Esophagus (tissue), 2 donors: ENCODE data around the gene TBXT. TPM values are rescaled to one million over a fixed set of nuclear protein-coding genes. Genes with fewer than 3 reads are reported as not detected.

Experiments used
- H3K27ac ChIP-seq, 2 donors: one replicate each; pipeline ENCODE4 v1.5.1; 2013; ENCODE audit warnings: low read depth in 2 of 2, mild to moderate bottlenecking in 2 of 2, inconsistent platforms in 1 of 2, low read length in 1 of 2, moderate library complexity in 1 of 2
- H3K27me3 ChIP-seq, 2 donors: one replicate each; pipeline ENCODE4 v1.6.1; 2013; ENCODE audit warnings: low read length in 2 of 2, control low read depth in 1 of 2, mild to moderate bottlenecking in 1 of 2; ENCODE audit not compliant: insufficient read depth in 2 of 2, control insufficient read depth in 1 of 2
- H3K36me3 ChIP-seq, 2 donors: one replicate each; pipeline ENCODE4 v1.6.1; 2013; ENCODE audit warnings: low read length in 1 of 2; ENCODE audit not compliant: control insufficient read depth in 2 of 2, insufficient read depth in 2 of 2
- H3K4me1 ChIP-seq, 2 donors: one replicate each; pipeline ENCODE4 v1.6.1; 2013; ENCODE audit warnings: low read length in 1 of 2; ENCODE audit not compliant: control insufficient read depth in 2 of 2, insufficient read depth in 2 of 2
- H3K4me3 ChIP-seq, 2 donors: one replicate each; pipeline ENCODE4 v1.5.1; 2013; ENCODE audit warnings: low read length in 2 of 2, mild to moderate bottlenecking in 2 of 2, low read depth in 1 of 2, moderate library complexity in 1 of 2
- H3K9me3 ChIP-seq, 2 donors: one replicate each; pipeline ENCODE4 v1.6.1; 2013; ENCODE audit warnings: mild to moderate bottlenecking in 2 of 2, low read depth in 1 of 2, low read length in 1 of 2, moderate library complexity in 1 of 2; ENCODE audit not compliant: control insufficient read depth in 2 of 2, insufficient read depth in 1 of 2
- WGBS, 2 donors: extraction: QIAGEN DNeasy Blood & Tissue Kit; methylation state at CpG; one replicate each; pipeline ENCODE4 v1.1.7; 2013; 5-methylcytosine and 5-hydroxymethylcytosine counted together
- polyA plus RNA-seq, 2 donors: library from polyadenylated mRNA; stranded (reverse); fragments of 200-250 nt; gene quantifications; one replicate each; pipeline ENCODE4 v1.2.3, GENCODE V29; 2013
- donor health status: healthy with polysubstance abuse.
- donor health status: Bipolar disorder and iron deficiency.

TBXT gene
- not detected for polyA plus RNA-seq

- H3K27me3 ChIP-seq: peaks cover 24 to 38% of the 10 kb centered on the region in 2 donors
- H3K36me3 ChIP-seq: no peaks in the 10 kb centered on the region
- H3K27ac ChIP-seq: no peak within 1 kb of the TSS
- H3K4me3 ChIP-seq: peak within 1 kb of the TSS; percentile 10 to 27
- 1% methylated on average over 72 to 79 of the region's 79 CpGs for WGBS, 2 donors
- H3K4me1 ChIP-seq: peaks cover 6 to 11% of the 10 kb centered on the region in 2 donors
- H3K9me3 ChIP-seq: peaks cover 0 to 2% of the 10 kb centered on the region in 2 donors
Observed at GRCh38 chr6:166167801-166168615, at the start of gene TBXT. Gene TBXT, minus strand, starts transcription at chr6:166167851. Its CDS starts 260 bp downstream, at chr6:166167591.

- Histone ChIP-seq H3K4me1 (no peaks in the 10 kb centered on the region), H3K27ac (no peak overlapping the region), H3K27me3 (no peaks in the 10 kb centered on the region), H3K9me3 (no peaks in the 10 kb centered on the region), H3K36me3 (no peaks in the 10 kb centered on the region), H3K4me3 (no peak overlapping the region)
- 73 to 90% methylated on average over 3 of the region's 3 CpGs for WGBS, 2 donors
Observed at GRCh38 chr6:166207284-166207561, 39.6 kb upstream of the TBXT start.

- Histone ChIP-seq H3K27me3 (no peaks in the 10 kb centered on the region), H3K4me1 (no peaks in the 10 kb centered on the region), H3K27ac (no peak overlapping the region), H3K9me3 (no peaks in the 10 kb centered on the region), H3K36me3 (no peaks in the 10 kb centered on the region), H3K4me3 (no peak overlapping the region)
- 69 to 72% methylated on average over 8 of the region's 8 CpGs for WGBS, 2 donors
Observed at GRCh38 chr6:166206510-166207283, 39.0 kb upstream of the TBXT start.

GRCh38 chr6:166206066-166206465 is 38.4 kb upstream of the TBXT start:
- no peak overlapping the region for H3K27ac ChIP-seq

GRCh38 chr6:166204852-166205650 is 37.4 kb upstream of the TBXT start:
- Histone ChIP-seq H3K4me3 (no peak overlapping the region), H3K27ac (no peak overlapping the region), H3K9me3 (no peaks in the 10 kb centered on the region), H3K36me3 (no peaks in the 10 kb centered on the region), H3K4me1 (no peaks in the 10 kb centered on the region), H3K27me3 (no peaks in the 10 kb centered on the region)
- 78 to 86% methylated on average over 17 of the region's 17 CpGs for WGBS, 2 donors

More at GRCh38 chr6:166206066-166206465, 38.4 kb upstream of the TBXT start:
- Histone ChIP-seq H3K27me3 (no peaks in the 10 kb centered on the region), H3K4me3 (no peak overlapping the region), H3K4me1 (no peaks in the 10 kb centered on the region), H3K36me3 (no peaks in the 10 kb centered on the region), H3K9me3 (no peaks in the 10 kb centered on the region)
- 77 to 81% methylated on average over 9 of the region's 9 CpGs for WGBS, 2 donors

GRCh38 chr6:166203641-166204222 is 36.1 kb upstream of the TBXT start:
- Histone ChIP-seq H3K36me3 (no peaks in the 10 kb centered on the region), H3K4me1 (no peaks in the 10 kb centered on the region), H3K4me3 (no peak overlapping the region), H3K27ac (no peak overlapping the region), H3K27me3 (no peaks in the 10 kb centered on the region), H3K9me3 (no peaks in the 10 kb centered on the region)
- 88 to 91% methylated on average over 14 of the region's 14 CpGs for WGBS, 2 donors

- H3K9me3 ChIP-seq: no peaks in the 10 kb centered on the region
- no peak overlapping the region for H3K27ac ChIP-seq
- no peaks in the 10 kb centered on the region for H3K36me3 ChIP-seq
- H3K4me1 ChIP-seq: no peaks in the 10 kb centered on the region
- H3K27me3 ChIP-seq: no peaks in the 10 kb centered on the region
- no peak overlapping the region for H3K4me3 ChIP-seq
- 83 to 90% methylated on average over 9 of the region's 9 CpGs for WGBS, 2 donors
Observed at GRCh38 chr6:166203003-166203640, 35.5 kb upstream of the TBXT start.

- no peaks in the 10 kb centered on the region for H3K9me3 ChIP-seq
- WGBS, 2 donors: 58 to 61% methylated on average over 9 of the region's 9 CpGs
- H3K27ac ChIP-seq: no peak overlapping the region
- H3K4me3 ChIP-seq: no peak overlapping the region
- no peaks in the 10 kb centered on the region for H3K27me3 ChIP-seq
- H3K36me3 ChIP-seq: no peaks in the 10 kb centered on the region
- no peaks in the 10 kb centered on the region for H3K4me1 ChIP-seq
Observed at GRCh38 chr6:166202321-166202733, 34.7 kb upstream of the TBXT start.

- Histone ChIP-seq H3K36me3 (no peaks in the 10 kb centered on the region), H3K27me3 (no peaks in the 10 kb centered on the region), H3K4me3 (no peak overlapping the region), H3K9me3 (no peaks in the 10 kb centered on the region), H3K27ac (no peak overlapping the region), H3K4me1 (no peaks in the 10 kb centered on the region)
- 53 to 72% methylated on average over 2 of the region's 2 CpGs for WGBS, 2 donors
Observed at GRCh38 chr6:166201878-166202277, 34.2 kb upstream of the TBXT start.
